A673 (cell line): Measurements from ENCODE around the gene EPN1. TPM values are rescaled to one million over a fixed set of nuclear protein-coding genes. Genes with fewer than 3 reads are reported as not detected.

Source experiments
- BruUV-seq: library from RNA; stranded (reverse); fragments of 400-500 nt; replicated peaks from 2 replicates; lab custom pipeline; 2021; lab: Mats Ljungman, UMichigan
- CTCF ChIA-PET: fragments of 300-600 bp; sonication (Branson Sonifier 250); formaldehyde crosslinking; loops from one replicate; lab custom pipeline; 2022; ENCODE audit warnings: antibody characterized with exemption; lab: Charles Lee
- POLR2A ChIA-PET: fragments of 300-600 bp; sonication (Branson Sonifier 250); formaldehyde crosslinking; loops from one replicate; lab custom pipeline; 2022; ENCODE audit warnings: antibody characterized with exemption; ENCODE audit not compliant: low non-redundant PET; lab: Charles Lee
- DNase-seq: peaks from one replicate; pipeline ENCODE4 v3.0.0-alpha.2; 2015; ENCODE audit warnings: low spot score
- H3K27ac ChIP-seq: fragments of 200-600 bp; sonication (generic); 2 replicates; pipeline ENCODE4 v1.5.1; 2016; ENCODE audit warnings: mixed run types, low read depth, mild to moderate bottlenecking, mixed read lengths, antibody characterized with exemption, low read length; ENCODE audit not compliant: poor library complexity, severe bottlenecking
- H3K27me3 ChIP-seq: fragments of 200-600 bp; sonication (generic); replicated peaks from 2 replicates; pipeline ENCODE4 v1.6.1; 2017; ENCODE audit warnings: mixed run types, low read depth, mild to moderate bottlenecking, mixed read lengths, antibody characterized with exemption, low read length; ENCODE audit not compliant: insufficient read depth, poor library complexity
- H3K36me3 ChIP-seq: fragments of 200-600 bp; sonication (generic); 2 replicates; pipeline ENCODE4 v1.6.1; 2016; ENCODE audit warnings: mixed run types, mild to moderate bottlenecking, mixed read lengths, antibody characterized with exemption, low read length; ENCODE audit not compliant: insufficient read depth, poor library complexity, severe bottlenecking
- H3K4me1 ChIP-seq: fragments of 200-600 bp; sonication (generic); 2 replicates; pipeline ENCODE4 v1.6.1; 2017; ENCODE audit warnings: mixed run types, mild to moderate bottlenecking, mixed read lengths, antibody characterized with exemption, low read length; ENCODE audit not compliant: insufficient read depth, poor library complexity, severe bottlenecking
- H3K4me3 ChIP-seq: fragments of 200-600 bp; sonication (generic); 2 replicates; pipeline ENCODE4 v1.5.1; 2016; ENCODE audit warnings: low read depth, mixed run types, mild to moderate bottlenecking, mixed read lengths, low read length; ENCODE audit not compliant: poor library complexity, severe bottlenecking
- H3K9me3 ChIP-seq: fragments of 200-600 bp; sonication (generic); 2 replicates; pipeline ENCODE4 v1.6.1; 2016; ENCODE audit warnings: mixed run types, low read depth, mild to moderate bottlenecking, mixed read lengths, antibody characterized with exemption, low read length; ENCODE audit not compliant: poor library complexity, severe bottlenecking
- CTCF ChIP-seq: fragments of 300-800, 200-600 bp; sonication (generic); conservative IDR thresholded peaks from 2 replicates; pipeline ENCODE4 v1.5.1; 2017; ENCODE audit warnings: low read depth, mild to moderate bottlenecking, antibody characterized with exemption, low read length, moderate library complexity, mixed read lengths
- EZH2 ChIP-seq: fragments of 200-600 bp; sonication (generic); IDR thresholded peaks from 2 replicates; pipeline ENCODE4 v1.6.1; 2017; ENCODE audit warnings: borderline replicate concordance, low read depth, mild to moderate bottlenecking, mixed read lengths, antibody characterized with exemption, low read length; ENCODE audit not compliant: poor library complexity, severe bottlenecking
- intact Hi-C: fragments of 100-400 bp; cut with micrococcal nuclease; formaldehyde crosslinking; loops from one replicate; pipeline ENCODE4 v1.10.0; 2022; ENCODE audit not compliant: unreplicated experiment
- total RNA-seq: library from RNA; stranded (reverse); gene quantifications from 2 replicates; pipeline ENCODE4 v1.2.3, GENCODE V29; 2021

The EPN1 gene
- total RNA-seq, 1 experiment from 2014 or later, result 178 TPM

GRCh38 chr19:55677572-55678028 is 2.6 kb downstream of the EPN1 start:
- H3K4me1 ChIP-seq, result peaks cover 26% of the 10 kb centered on the region
- no peaks in the 10 kb centered on the region for H3K9me3 ChIP-seq
- H3K36me3 ChIP-seq, result peaks cover 42% of the 10 kb centered on the region
- intact Hi-C loops, result loop anchor here (10.0 kb wide), 1 partner anchor 637 kb away; the partner anchor contains the start of gene ZSCAN5A
- no peak for DNase-seq
- no TSS peak for BruUV-seq
- no peak for TF ChIP-seq EZH2
- no peak for TF ChIP-seq CTCF
- H3K4me3 ChIP-seq, result no peak overlapping the region
- no peaks in the 10 kb centered on the region for H3K27me3 ChIP-seq
- POLR2A ChIA-PET, result no interaction called here
- H3K27ac ChIP-seq, result no peak overlapping the region
- CTCF ChIA-PET, result no interaction called here

- H3K4me3 ChIP-seq, result no peak overlapping the region
- no peaks in the 10 kb centered on the region for H3K9me3 ChIP-seq
- no peak overlapping the region for H3K27ac ChIP-seq
- CTCF ChIA-PET, result no interaction called here
- intact Hi-C loops, result loop anchor here (10.0 kb wide), 1 partner anchor 637 kb away; the partner anchor contains the start of gene ZSCAN5A
- no peak for DNase-seq
- peaks cover 42% of the 10 kb centered on the region for H3K36me3 ChIP-seq
- BruUV-seq, result no TSS peak
- H3K27me3 ChIP-seq, result no peaks in the 10 kb centered on the region
- TF ChIP-seq CTCF (no peak), EZH2 (no peak)
- H3K4me1 ChIP-seq, result peaks cover 20% of the 10 kb centered on the region
- POLR2A ChIA-PET, result no interaction called here
Observed at GRCh38 chr19:55678121-55678671, 3.2 kb downstream of the EPN1 start.

GRCh38 chr19:55679343-55680257 is 4.6 kb downstream of the EPN1 start:
- peaks cover 38% of the 10 kb centered on the region for H3K36me3 ChIP-seq
- no peak overlapping the region for H3K4me3 ChIP-seq
- no peaks in the 10 kb centered on the region for H3K27me3 ChIP-seq
- BruUV-seq, result no TSS peak
- H3K9me3 ChIP-seq, result no peaks in the 10 kb centered on the region
- DNase-seq, result no peak
- intact Hi-C loops, result loop anchor here (10.0 kb wide), 1 partner anchor 635 kb away; the partner anchor contains the start of gene ZSCAN5A
- POLR2A ChIA-PET, result no interaction called here
- CTCF ChIA-PET, result no interaction called here
- H3K27ac ChIP-seq, result no peak overlapping the region
- TF ChIP-seq CTCF, result no peak
- TF ChIP-seq EZH2, result no peak
- peaks cover 12% of the 10 kb centered on the region for H3K4me1 ChIP-seq
